EH (cell line): ENCODE results near the gene MYO1E.

Experiments
- DNase-seq: peaks from one replicate; pipeline ENCODE4 v3.0.0-alpha.2; 2015; ENCODE audit warnings: low read depth

The MYO1E gene

GRCh38 chr15:59227021-59227420 is 145.7 kb downstream of the MYO1E start:
- DNase-seq: peak; percentile 20

- DNase-seq: no peak
These were observed 148.2 kb downstream of the MYO1E start for GRCh38 chr15:59224474-59224873.

- DNase-seq: no peak
These were observed 148.9 kb downstream of the MYO1E start for GRCh38 chr15:59223736-59224135.

- DNase-seq: no peak
These were observed 149.6 kb downstream of the MYO1E start for GRCh38 chr15:59222906-59223550.

GRCh38 chr15:59221511-59222505 is 150.9 kb downstream of the MYO1E start:
- peak; percentile 95 for DNase-seq

- DNase-seq: no peak
These were observed 154.0 kb downstream of the MYO1E start for GRCh38 chr15:59218710-59219109.

GRCh38 chr15:59217876-59218498 is 154.7 kb downstream of the MYO1E start:
- DNase-seq: no peak

- no peak for DNase-seq
These were observed 155.8 kb downstream of the MYO1E start for GRCh38 chr15:59216911-59217310.

- DNase-seq: no peak
These were observed 162.5 kb downstream of the MYO1E start for GRCh38 chr15:59210186-59210585.

GRCh38 chr15:59208613-59209249 is 163.9 kb downstream of the MYO1E start:
- DNase-seq: peak; percentile 93

GRCh38 chr15:59206623-59207183 is 166.0 kb downstream of the MYO1E start, which contains the start of gene LDHAL6B:
Gene LDHAL6B, plus strand, starts transcription at chr15:59206843. Its CDS starts 98 bp downstream, at chr15:59206941.
- DNase-seq: no peak

- DNase-seq: no peak
These were observed 166.6 kb downstream of the MYO1E start for GRCh38 chr15:59205839-59206622.

GRCh38 chr15:59203657-59204056 is 169.0 kb downstream of the MYO1E start:
- no peak for DNase-seq

- DNase-seq: no peak
These were observed 169.7 kb downstream of the MYO1E start for GRCh38 chr15:59203008-59203407.

GRCh38 chr15:59200560-59200959 is 172.1 kb downstream of the MYO1E start:
- DNase-seq: peak; percentile 58

GRCh38 chr15:59199626-59200465 is 172.8 kb downstream of the MYO1E start:
- DNase-seq: peak; percentile 79

- DNase-seq: no peak
These were observed 175.2 kb downstream of the MYO1E start for GRCh38 chr15:59197454-59197853.

GRCh38 chr15:59196416-59196815 is 176.3 kb downstream of the MYO1E start:
- no peak for DNase-seq

GRCh38 chr15:59194639-59195325 is 177.9 kb downstream of the MYO1E start:
- no peak for DNase-seq
